GM19193 (cell line): ENCODE results near the gene CDKN2C.

Experiments
- POLR2A ChIP-seq: IDR thresholded peaks from 4 replicates; pipeline ENCODE4 v1.6.1; 2011; ENCODE audit not compliant: insufficient read depth, insufficient read length; ENCODE audit errors: extremely low read depth

The CDKN2C gene

DNA sequence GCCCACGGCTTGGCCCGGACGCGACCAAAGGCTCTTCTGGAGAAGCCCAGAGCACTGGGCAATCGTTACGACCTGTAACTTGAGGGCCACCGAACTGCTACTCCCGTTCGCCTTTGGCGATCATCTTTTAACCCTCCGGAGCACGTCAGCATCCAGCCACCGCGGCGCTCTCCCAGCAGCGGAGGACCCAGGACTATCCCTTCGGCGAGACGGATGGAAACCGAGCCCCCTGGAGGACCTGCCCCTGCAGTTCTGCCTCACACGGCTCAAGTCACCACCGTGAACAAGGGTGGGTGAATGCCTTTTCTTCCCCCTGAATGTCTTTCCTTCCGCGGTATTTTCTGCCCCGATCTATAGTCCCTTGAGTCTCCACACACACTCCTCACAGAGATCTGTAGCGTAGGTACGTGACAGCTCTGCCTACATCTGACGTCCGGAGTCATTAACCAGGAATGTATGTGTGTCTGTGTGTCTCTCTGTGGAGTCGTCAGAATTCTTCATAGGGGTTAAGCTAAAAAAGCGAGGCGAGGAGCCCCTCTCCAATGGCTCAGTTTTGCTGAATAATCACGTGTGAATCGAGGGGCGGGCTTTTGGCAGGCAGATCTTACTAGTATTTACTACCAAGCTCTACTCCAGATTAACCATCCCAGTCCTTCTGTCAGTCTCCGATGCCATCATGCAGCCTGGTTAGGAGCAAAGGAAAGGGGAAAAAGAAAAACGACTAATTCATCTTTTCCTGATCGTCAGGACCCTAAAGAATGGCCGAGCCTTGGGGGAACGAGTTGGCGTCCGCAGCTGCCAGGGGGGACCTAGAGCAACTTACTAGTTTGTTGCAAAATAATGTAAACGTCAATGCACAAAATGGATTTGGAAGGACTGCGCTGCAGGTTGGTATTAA lies at the start of gene CDKN2C:
TSS of gene CDKN2C (plus strand) at position 635 of the 898 bp plus-strand sequence. CDS start at position 759, 124 bp downstream.
- TF ChIP-seq POLR2A: peak; percentile 71

DNA sequence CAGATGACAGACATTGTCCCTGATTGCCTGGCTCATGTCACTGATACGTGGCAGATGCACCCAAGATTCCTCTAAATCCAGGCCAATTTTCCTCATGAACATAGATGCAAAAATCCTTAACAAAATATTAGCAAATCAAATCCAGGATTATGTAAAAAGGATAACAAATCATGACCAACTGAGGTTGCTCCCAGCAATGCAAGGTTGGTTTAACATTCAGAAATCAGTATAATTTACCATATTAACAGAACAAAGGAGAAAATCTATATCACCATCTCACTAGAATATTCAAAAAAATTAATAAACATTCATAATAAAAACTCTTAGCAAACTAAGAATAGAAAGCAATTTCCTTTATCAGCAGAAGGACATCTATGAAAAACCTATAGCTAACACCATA lies 49.6 kb upstream of the CDKN2C start:
- TF ChIP-seq POLR2A: no peak

DNA sequence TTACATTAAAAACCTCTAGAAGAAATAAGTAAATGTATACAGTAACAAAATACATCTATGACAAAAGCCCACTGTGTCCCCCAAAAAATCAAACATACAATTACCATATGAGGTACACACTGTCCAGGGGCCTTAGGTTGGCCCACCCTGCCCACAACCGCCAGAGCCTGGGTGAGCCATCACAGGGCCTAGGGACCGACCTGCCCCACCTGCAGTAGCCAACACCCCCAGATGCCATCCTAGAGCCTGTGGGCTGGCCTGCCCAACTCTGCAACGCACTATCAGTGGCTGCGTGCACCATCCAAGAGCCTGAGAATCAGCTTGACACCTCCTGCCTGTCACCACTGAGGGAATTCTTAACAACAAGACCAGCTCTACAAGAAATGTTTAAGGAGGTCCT lies 49.0 kb upstream of the CDKN2C start:
- TF ChIP-seq POLR2A: no peak

DNA sequence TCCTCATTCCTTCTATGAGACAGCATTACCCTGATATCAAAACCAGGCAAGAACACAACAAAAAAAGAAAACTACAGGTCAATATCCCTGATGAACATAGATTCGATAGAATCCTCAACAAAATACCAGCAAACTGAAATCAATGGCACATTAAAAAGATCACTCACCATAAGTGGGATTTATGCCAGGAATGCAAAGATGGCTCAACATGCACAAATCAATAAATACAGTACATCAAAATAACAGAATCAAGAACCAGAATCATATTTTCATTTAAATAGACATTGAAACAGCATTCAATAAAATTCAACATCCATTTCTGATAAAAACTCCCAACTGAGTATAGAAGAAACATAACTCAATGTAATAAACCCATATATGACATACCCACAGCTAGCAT lies 46.5 kb upstream of the CDKN2C start:
- no peak for TF ChIP-seq POLR2A

DNA sequence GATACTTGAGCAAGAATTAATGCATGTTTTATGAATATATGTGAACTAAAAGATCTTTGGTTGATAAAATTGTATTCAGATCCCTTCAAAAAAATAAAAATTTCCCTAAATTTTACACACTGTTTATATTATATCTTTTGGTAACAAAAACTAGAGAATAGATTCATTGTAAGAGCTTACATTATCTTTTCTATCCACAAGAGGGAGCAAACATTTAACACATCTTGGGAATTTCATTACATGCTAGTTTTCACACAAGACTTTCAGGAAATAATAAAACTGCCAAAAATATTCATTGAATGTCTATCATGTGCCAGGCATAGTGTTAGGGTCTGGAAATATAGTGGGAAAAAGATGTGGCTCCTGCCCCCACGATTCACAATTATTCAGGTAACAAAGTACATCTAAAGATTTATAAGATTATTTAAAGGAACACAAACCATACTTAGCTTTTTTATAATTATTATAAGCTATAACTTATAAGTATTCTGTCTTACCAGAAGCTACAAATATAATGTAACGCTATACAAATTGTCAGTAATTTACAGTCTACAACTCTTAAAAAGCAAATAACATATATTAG lies 40.6 kb upstream of the CDKN2C start:
- no peak for TF ChIP-seq POLR2A

DNA sequence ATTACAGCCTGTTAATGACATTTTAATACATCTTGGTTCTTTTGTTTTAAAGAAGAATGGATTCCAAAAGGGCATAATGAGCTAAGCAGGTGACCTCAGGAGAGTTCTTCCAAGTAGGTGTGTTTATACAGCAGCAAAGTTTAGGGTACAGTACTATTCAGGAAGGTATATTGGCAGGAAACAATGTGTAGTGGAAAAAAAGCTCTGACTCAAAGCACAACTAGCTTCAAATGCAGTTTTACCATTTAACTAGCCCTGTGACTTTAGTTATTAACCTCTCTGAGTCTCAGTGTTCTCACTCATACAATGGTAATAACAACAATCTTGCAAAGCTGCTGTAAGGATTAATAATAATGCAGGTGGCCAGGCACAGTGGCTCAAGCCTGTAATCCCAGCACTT lies 39.9 kb upstream of the CDKN2C start:
- TF ChIP-seq POLR2A: no peak

DNA sequence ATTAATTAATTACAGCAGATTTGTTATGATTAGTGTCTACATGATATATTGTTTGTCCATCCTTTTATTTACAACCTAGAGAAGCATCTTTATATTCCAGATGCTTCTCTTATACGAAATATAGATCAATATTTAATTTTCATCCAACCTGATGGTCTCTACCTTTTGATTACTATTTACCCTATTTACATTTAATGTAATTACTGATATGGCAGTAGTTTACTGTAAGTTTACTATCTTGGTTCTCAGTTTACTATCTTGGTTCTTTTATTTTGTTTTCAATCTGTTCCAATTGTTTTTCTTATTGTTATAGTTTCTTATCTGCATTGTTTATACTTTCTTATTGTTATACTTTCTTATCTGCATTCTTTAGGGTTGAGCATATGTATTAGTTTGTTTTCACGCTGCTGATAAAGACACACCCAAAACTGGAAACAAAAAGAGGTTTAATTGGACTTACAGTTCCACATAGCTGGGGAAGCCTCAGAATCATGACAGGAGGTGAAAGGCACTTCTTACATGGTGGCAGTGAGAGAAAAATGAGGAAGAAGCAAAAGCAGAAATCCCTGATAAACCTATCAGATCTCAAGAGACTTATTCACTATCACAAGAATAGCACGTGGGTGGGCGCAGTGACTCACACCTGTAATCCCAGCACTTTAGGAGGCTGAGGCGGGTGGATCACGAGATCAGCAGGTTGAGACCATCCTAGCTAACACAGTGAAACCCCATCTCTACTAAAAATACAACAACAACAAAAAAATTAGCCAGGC lies 38.9 kb upstream of the CDKN2C start:
- no peak for TF ChIP-seq POLR2A

DNA sequence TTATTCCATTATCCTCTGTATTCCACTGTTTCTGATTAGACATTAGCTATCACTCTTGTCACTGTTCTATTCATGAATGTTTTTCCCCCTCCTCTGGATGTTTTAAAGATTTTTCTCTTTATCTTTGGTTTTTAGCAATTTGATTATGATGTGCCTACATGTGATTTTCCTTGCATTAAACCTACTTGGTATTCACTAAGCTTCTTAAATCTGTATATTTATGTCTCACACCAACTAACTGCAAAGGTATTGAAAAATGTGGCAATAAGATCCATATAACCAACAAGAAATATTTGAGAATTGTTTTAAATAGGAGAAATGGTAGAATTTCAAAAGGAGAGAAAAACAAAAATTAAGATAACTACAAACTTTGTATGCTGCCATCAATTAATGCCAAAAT lies 35.2 kb upstream of the CDKN2C start:
- TF ChIP-seq POLR2A: no peak

DNA sequence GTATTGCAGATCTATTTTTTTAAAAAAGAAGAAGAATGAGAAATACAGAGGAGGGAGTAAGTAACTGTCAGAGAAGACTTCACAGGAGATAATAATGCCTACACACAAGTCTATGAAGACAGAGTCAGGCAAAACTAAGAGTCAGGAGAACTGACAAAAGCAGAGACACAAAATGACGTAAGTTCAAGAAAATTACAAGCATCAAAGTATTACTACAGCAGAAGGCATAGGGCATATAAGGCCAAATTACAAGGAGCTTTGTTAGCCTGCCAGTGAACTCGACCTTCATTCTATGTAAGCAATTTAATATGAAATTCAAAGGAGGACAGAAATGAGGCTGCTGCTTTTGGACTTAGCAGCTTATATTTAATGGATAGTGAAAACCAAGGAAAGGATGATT lies 33.7 kb upstream of the CDKN2C start:
- no peak for TF ChIP-seq POLR2A

DNA sequence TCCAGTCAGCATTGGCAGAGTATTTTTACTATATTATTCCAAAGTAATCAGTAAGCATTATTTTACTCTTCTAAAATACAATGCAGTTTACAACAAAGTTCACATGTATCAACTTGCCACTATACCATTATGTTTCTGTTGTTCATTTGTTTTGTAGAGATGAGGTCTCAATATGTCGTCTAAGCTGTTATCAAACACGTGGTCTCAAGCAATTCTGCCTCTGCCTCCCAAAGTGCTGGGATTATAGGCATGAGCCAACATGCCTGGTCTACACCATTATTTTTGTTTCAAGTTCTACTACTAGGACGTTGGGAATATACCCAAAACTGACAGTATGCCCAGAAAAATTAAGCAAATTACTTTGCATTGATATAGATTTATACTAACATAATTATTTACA lies 29.8 kb upstream of the CDKN2C start:
- TF ChIP-seq POLR2A: no peak

DNA sequence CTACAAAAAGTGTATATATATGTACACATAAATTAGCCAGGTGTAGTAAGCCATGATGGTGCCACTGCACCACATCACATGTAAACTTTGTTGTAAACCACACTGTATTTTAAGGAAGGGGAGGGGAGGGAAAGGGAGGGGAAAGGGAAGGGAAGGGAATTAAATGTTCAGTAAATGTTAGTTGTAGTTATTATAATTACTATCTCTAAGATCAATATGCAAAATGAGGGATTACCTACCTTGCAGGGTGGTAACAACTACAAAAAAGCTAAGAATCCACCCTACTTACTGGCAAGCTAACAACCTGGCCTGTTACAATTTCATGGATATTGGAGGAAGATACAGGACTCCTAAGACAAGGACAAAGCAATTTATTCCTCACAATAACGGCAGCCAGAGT lies 27.7 kb upstream of the CDKN2C start:
- TF ChIP-seq POLR2A: no peak

DNA sequence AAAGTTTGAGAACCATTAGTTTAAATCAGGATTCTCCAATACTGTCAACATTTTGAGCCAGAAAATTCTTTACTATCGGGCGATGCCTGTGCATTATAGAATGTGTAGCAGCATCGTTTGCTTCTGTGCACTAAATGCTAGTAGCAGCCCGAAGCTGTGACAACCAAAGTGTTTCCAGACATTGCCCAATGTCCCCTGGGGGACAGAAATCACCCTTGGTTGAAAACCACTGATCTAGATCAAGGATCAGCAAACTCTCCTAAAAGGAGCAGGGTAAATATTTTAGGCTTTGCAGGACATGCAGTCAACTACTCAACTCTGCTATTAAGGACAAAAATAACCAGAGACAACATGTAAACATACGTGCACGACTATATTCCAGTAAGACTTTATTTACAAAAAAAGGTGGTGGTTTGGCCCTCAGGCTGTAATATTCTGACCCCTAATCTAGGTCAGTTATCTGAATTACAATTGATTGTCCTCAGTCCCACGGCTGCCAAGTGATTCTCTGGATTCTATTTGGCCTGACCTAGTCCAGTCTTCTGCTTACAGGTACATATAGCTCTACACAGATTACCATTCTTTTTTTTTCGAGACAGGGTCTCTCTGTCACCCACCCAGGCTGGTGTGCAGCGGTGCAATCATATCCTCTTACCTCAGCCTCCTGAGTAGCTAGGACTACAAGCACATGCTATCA lies 20.6 kb upstream of the CDKN2C start:
- no peak for TF ChIP-seq POLR2A

DNA sequence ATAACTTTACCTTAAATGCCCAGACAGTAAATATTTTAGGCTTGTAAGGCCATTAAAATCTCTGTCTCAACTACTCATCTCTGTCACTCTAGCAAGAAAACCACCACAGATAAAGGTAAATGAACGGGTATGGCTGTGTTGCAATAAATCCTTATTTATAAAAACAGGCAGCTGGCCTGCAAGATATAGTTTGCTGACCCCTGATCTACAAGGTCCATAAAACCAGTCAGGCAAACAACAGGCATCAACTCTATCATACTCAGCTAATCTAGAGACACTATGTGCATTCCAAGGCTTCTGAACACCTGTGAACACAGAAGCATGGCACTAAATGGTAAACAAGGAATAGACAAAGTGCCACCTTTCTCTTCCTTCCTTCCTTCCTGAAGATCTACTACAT lies 19.6 kb upstream of the CDKN2C start:
- no peak for TF ChIP-seq POLR2A

DNA sequence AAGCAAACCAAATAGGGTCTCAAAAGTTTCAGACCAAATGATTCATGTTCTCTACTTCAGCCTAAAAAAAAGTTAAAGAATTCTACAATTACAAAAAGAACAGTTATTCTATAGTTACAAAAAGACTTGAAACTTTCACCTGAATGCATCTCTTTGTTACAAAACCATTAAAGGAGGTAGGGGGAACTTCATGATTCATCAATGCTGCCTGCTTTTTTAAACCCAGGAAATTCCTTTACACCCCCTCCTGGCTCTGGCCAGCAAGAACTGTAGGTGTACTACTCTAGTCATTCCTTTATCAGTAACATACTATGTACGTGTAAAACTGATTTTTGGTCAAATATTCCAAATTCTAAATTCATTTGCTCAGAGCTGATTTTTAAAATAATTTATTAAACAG lies 14.9 kb upstream of the CDKN2C start:
- TF ChIP-seq POLR2A: no peak
